WERI-Rb-1 (cell line): ENCODE data around the gene STPG3.
"Not testable (repeated sequence)": the region's sequence is repeated elsewhere in the genome, so short reads cannot be mapped to it uniquely, and the experiment has no call there.

Source experiments
- DNase-seq: peaks from one replicate; pipeline ENCODE4 v3.0.0-alpha.2; 2020
- H3K27ac ChIP-seq: fragments of 250-450 bp; sonication (Bioruptor Pico); 2 replicates; pipeline ENCODE4 v1.5.1; 2020; ENCODE audit warnings: mild to moderate bottlenecking, moderate library complexity
- H3K27me3 ChIP-seq: fragments of 250-450 bp; sonication (Bioruptor Pico); 2 replicates; pipeline ENCODE4 v1.5.1; 2021; ENCODE audit warnings: mild to moderate bottlenecking, low read depth, moderate library complexity; ENCODE audit not compliant: insufficient read depth, severe bottlenecking
- H3K36me3 ChIP-seq: fragments of 250-450 bp; sonication (Bioruptor Pico); 2 replicates; pipeline ENCODE4 v1.5.1; 2020; ENCODE audit warnings: mild to moderate bottlenecking, moderate library complexity
- H3K4me3 ChIP-seq: 2 replicates; pipeline ENCODE4 v1.5.1; 2011; ENCODE audit warnings: low read depth, mild to moderate bottlenecking, control low read depth, low read length
- H3K9me3 ChIP-seq: fragments of 250-450 bp; sonication (Bioruptor Pico); 2 replicates; pipeline ENCODE4 v1.5.1; 2021; ENCODE audit warnings: mild to moderate bottlenecking, moderate library complexity; ENCODE audit not compliant: severe bottlenecking
- TF ChIP-seq, protein P1 (sequence below): IDR thresholded peaks from 2 replicates; pipeline ENCODE4 v1.5.1; 2011; ENCODE audit warnings: low read depth, mild to moderate bottlenecking, control low read depth, inconsistent platforms, low read length

The STPG3 gene

DNA sequence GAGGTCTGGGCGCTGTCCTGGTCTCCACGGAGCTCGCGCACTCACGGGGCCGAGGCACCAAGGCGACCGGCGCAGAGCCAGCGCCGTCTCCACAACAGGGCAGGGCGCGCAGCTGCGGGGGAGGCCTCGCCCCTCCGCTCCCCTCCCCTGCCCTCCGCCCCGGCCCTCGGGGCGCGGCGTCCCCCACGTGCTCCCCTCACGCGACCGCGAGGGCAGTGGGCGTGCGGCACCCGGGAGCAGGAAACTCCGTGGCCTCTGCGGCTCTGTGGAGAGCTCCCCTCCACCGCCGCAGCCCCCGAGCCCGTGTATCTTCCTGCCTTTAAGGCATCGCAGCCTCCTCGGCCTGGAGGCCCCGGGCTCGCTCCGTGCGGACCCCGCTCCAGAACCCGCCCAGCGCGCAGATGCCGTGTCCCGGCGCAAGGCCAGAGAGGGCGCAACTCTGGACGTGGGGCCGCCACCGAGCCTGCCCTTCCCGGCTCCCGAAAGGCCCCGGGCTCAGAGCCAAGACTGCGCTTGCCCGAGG is 10.7 kb upstream of the STPG3 start:
- Histone ChIP-seq H3K36me3 (peaks cover 23% of the 10 kb centered on the region), H3K4me3 (peak overlapping the region; percentile 63), H3K9me3 (no peaks in the 10 kb centered on the region), H3K27me3 (no peaks in the 10 kb centered on the region), H3K27ac (peak overlapping the region; percentile 95)
- TF ChIP-seq, protein P1, sequence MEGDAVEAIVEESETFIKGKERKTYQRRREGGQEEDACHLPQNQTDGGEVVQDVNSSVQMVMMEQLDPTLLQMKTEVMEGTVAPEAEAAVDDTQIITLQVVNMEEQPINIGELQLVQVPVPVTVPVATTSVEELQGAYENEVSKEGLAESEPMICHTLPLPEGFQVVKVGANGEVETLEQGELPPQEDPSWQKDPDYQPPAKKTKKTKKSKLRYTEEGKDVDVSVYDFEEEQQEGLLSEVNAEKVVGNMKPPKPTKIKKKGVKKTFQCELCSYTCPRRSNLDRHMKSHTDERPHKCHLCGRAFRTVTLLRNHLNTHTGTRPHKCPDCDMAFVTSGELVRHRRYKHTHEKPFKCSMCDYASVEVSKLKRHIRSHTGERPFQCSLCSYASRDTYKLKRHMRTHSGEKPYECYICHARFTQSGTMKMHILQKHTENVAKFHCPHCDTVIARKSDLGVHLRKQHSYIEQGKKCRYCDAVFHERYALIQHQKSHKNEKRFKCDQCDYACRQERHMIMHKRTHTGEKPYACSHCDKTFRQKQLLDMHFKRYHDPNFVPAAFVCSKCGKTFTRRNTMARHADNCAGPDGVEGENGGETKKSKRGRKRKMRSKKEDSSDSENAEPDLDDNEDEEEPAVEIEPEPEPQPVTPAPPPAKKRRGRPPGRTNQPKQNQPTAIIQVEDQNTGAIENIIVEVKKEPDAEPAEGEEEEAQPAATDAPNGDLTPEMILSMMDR: 0 out of 2 replicates have a peak, but pooled peaks have one; percentile 13
- no peak for DNase-seq

DNA sequence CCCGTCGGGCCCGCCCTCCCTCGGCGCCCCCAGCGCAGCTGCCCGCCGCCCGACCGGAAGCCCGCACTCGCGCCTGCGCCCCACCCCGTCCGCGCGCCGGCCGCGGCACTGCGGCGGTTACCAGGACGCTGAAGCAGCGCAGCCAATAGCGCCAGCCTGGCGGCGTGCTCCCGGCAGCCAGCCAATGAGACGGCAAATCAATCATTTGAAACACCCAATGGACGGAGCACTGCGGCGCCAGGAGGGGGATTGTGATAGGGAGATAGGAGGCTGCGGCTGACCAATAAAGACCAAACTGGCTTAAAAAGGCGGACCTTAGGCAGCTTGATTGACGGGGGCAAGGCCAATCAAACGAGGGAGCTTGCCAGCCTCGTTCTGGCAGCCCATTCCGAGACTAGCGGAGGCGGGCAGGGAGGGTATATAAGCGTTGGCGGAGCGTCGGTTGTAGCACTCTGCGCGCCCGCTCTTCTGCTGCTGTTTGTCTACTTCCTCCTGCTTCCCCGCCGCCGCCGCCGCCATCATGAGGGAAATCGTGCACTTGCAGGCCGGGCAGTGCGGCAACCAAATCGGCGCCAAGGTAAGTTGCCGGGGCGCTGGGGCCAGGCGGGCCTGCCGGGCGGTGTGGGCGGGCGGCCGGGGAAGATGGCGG is 10.1 kb upstream of the STPG3 start, which contains the start of gene TUBB4B:
Gene TUBB4B, plus strand, starts transcription at position 447 of the 649 bp plus-strand sequence. Its CDS starts 74 bp downstream, at position 521.
- peak; percentile 95 for DNase-seq
- TF ChIP-seq, protein P1: no peak
- Histone ChIP-seq H3K36me3 (peaks cover 23% of the 10 kb centered on the region), H3K27me3 (no peaks in the 10 kb centered on the region), H3K27ac (peak within 1 kb of the TSS; percentile 95), H3K9me3 (no peaks in the 10 kb centered on the region), H3K4me3 (peak within 1 kb of the TSS; percentile 79)

DNA sequence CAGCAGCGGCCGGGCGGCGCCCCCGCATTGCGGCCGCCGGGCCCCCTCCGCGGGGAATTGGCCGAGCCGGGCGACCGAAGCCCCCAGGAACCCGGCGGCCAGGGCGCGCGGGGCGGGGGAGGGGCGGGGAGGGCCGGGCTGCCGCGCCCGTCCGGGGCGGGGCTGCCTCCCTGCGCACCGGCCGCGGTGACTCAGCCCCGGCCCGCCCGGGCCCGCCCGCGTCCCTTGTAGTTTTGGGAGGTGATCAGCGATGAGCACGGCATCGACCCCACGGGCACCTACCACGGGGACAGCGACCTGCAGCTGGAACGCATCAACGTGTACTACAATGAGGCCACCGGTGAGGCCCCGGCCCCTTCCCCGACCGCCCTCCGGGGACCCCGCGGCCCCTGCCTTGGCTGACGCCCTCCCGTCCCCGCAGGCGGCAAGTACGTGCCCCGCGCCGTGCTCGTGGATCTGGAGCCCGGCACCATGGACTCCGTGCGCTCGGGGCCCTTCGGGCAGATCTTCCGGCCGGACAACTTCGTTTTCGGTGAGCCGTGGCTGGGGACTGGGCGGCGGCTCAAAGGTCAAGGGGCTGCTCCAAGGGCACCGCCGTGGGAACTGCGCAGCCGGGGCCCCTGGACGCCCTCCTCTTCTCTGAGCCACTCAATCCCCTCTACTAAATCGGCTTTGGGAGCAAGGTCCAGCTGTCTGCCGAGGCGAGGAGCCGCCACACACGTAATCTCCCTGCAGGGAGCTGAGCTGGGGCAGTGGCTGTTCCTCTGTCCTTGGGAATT is 9.4 kb upstream of the STPG3 start:
- TF ChIP-seq, protein P1: no peak
- Histone ChIP-seq H3K27me3 (no peaks in the 10 kb centered on the region), H3K36me3 (peaks cover 23% of the 10 kb centered on the region), H3K4me3 (peak overlapping the region; percentile 79), H3K27ac (peak overlapping the region; percentile 90), H3K9me3 (no peaks in the 10 kb centered on the region)
- peak; percentile 91 for DNase-seq

DNA sequence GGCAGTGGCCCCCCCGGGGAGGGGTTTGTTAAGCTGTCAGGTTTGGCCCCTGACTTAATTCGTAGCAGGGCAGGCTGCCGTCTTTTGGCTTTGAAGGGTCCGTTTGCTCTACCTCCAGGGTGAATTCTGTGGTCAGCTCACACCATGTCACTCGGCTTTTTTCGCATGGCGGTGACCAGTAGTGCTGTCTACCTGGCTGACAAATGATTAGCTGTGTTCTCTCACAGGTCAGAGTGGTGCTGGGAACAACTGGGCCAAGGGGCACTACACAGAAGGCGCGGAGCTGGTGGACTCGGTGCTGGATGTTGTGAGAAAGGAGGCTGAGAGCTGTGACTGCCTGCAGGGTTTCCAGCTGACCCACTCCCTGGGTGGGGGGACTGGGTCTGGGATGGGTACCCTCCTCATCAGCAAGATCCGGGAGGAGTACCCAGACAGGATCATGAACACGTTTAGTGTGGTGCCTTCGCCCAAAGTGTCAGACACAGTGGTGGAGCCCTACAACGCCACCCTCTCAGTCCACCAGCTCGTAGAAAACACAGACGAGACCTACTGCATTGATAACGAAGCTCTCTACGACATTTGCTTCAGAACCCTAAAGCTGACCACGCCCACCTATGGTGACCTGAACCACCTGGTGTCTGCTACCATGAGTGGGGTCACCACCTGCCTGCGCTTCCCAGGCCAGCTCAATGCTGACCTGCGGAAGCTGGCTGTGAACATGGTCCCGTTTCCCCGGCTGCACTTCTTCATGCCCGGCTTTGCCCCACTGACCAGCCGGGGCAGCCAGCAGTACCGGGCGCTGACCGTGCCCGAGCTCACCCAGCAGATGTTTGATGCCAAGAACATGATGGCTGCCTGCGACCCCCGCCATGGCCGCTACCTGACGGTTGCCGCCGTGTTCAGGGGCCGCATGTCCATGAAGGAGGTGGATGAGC is 8.6 kb upstream of the STPG3 start:
- Histone ChIP-seq H3K27ac (peak overlapping the region; percentile 90), H3K9me3 (no peaks in the 10 kb centered on the region), H3K4me3 (peak overlapping the region; percentile 79), H3K36me3 (peaks cover 23% of the 10 kb centered on the region), H3K27me3 (no peaks in the 10 kb centered on the region)
- no peak for DNase-seq
- TF ChIP-seq, protein P1: no peak

DNA sequence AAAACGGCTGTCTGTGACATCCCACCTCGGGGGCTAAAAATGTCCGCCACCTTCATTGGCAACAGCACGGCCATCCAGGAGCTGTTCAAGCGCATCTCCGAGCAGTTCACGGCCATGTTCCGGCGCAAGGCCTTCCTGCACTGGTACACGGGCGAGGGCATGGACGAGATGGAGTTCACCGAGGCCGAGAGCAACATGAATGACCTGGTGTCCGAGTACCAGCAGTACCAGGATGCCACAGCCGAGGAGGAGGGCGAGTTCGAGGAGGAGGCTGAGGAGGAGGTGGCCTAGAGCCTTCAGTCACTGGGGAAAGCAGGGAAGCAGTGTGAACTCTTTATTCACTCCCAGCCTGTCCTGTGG is 7.8 kb upstream of the STPG3 start:
- not testable (repeated sequence) for H3K9me3 ChIP-seq, DNase-seq, H3K27ac ChIP-seq, H3K27me3 ChIP-seq
- Histone ChIP-seq H3K36me3 (peaks cover 23% of the 10 kb centered on the region), H3K4me3 (peak overlapping the region; percentile 79)
